HEK293 (cell line): ENCODE results near the gene CP.

Experiments
- ZBTB21 ChIP-seq: fragments of 450-650 bp; formaldehyde crosslinking; IDR thresholded peaks from 2 replicates; pipeline ENCODE4 v1.5.1; 2017; ENCODE audit warnings: missing biosample characterization, missing genetic modification characterization
- ZBTB7A ChIP-seq: fragments of 450-650 bp; formaldehyde crosslinking; IDR thresholded peaks from 2 replicates; pipeline ENCODE4 v1.5.1; 2016; ENCODE audit warnings: low read depth, missing biosample characterization, missing genetic modification characterization
- ZNF132 ChIP-seq: fragments of 450-650 bp; formaldehyde crosslinking; IDR thresholded peaks from 2 replicates; pipeline ENCODE4 v1.5.1; 2017; ENCODE audit warnings: missing biosample characterization, missing genetic modification characterization, borderline replicate concordance
- ZNF138 ChIP-seq: fragments of 450-650 bp; formaldehyde crosslinking; IDR thresholded peaks from 2 replicates; pipeline ENCODE4 v1.5.1; 2016; ENCODE audit warnings: missing biosample characterization, missing genetic modification characterization, borderline replicate concordance
- ZNF157 ChIP-seq: fragments of 450-650 bp; formaldehyde crosslinking; IDR thresholded peaks from 2 replicates; pipeline ENCODE4 v1.5.1; 2016; ENCODE audit warnings: missing biosample characterization, missing genetic modification characterization
- ZNF416 ChIP-seq: fragments of 450-650 bp; formaldehyde crosslinking; IDR thresholded peaks from 2 replicates; pipeline ENCODE4 v1.5.1; 2016; ENCODE audit warnings: missing biosample characterization, missing genetic modification characterization
- ZNF449 ChIP-seq: fragments of 450-650 bp; formaldehyde crosslinking; IDR thresholded peaks from 2 replicates; pipeline ENCODE4 v1.5.1; 2017; ENCODE audit warnings: missing biosample characterization, mild to moderate bottlenecking, missing genetic modification characterization, moderate library complexity
- ZNF561 ChIP-seq: fragments of 450-650 bp; IDR thresholded peaks from 2 replicates; pipeline ENCODE4 v1.5.1; 2018; ENCODE audit warnings: missing biosample characterization, missing genetic modification characterization, borderline replicate concordance
- ZNF660 ChIP-seq: fragments of 450-650 bp; IDR thresholded peaks from 2 replicates; pipeline ENCODE4 v1.5.1; 2018; ENCODE audit warnings: missing biosample characterization, mild to moderate bottlenecking, missing genetic modification characterization
- TF ChIP-seq, protein P1 (sequence below): fragments of 450-650 bp; formaldehyde crosslinking; IDR thresholded peaks from 2 replicates; pipeline ENCODE4 v1.5.1; 2016; ENCODE audit warnings: missing biosample characterization, missing genetic modification characterization
- TF ChIP-seq, protein P2 (sequence below): fragments of 450-650 bp; formaldehyde crosslinking; IDR thresholded peaks from 2 replicates; pipeline ENCODE4 v1.5.1; 2016; ENCODE audit warnings: missing biosample characterization, missing genetic modification characterization
- TF ChIP-seq, protein P3 (sequence below): IDR thresholded peaks from 2 replicates; pipeline ENCODE4 v1.6.1; 2011; ENCODE audit warnings: mild to moderate bottlenecking, low read depth, low read length, borderline replicate concordance
- TF ChIP-seq, protein P4 (sequence below): fragments of 450-650 bp; formaldehyde crosslinking; IDR thresholded peaks from 2 replicates; pipeline ENCODE4 v1.5.1; 2016; ENCODE audit warnings: missing biosample characterization, missing genetic modification characterization

GRCh38 chr3:149234671-149235245, 13.1 kb upstream of the CP start:
- TF ChIP-seq, protein P1, sequence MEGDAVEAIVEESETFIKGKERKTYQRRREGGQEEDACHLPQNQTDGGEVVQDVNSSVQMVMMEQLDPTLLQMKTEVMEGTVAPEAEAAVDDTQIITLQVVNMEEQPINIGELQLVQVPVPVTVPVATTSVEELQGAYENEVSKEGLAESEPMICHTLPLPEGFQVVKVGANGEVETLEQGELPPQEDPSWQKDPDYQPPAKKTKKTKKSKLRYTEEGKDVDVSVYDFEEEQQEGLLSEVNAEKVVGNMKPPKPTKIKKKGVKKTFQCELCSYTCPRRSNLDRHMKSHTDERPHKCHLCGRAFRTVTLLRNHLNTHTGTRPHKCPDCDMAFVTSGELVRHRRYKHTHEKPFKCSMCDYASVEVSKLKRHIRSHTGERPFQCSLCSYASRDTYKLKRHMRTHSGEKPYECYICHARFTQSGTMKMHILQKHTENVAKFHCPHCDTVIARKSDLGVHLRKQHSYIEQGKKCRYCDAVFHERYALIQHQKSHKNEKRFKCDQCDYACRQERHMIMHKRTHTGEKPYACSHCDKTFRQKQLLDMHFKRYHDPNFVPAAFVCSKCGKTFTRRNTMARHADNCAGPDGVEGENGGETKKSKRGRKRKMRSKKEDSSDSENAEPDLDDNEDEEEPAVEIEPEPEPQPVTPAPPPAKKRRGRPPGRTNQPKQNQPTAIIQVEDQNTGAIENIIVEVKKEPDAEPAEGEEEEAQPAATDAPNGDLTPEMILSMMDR (tag by site-specific recombination), result no peak
- TF ChIP-seq, protein P2, sequence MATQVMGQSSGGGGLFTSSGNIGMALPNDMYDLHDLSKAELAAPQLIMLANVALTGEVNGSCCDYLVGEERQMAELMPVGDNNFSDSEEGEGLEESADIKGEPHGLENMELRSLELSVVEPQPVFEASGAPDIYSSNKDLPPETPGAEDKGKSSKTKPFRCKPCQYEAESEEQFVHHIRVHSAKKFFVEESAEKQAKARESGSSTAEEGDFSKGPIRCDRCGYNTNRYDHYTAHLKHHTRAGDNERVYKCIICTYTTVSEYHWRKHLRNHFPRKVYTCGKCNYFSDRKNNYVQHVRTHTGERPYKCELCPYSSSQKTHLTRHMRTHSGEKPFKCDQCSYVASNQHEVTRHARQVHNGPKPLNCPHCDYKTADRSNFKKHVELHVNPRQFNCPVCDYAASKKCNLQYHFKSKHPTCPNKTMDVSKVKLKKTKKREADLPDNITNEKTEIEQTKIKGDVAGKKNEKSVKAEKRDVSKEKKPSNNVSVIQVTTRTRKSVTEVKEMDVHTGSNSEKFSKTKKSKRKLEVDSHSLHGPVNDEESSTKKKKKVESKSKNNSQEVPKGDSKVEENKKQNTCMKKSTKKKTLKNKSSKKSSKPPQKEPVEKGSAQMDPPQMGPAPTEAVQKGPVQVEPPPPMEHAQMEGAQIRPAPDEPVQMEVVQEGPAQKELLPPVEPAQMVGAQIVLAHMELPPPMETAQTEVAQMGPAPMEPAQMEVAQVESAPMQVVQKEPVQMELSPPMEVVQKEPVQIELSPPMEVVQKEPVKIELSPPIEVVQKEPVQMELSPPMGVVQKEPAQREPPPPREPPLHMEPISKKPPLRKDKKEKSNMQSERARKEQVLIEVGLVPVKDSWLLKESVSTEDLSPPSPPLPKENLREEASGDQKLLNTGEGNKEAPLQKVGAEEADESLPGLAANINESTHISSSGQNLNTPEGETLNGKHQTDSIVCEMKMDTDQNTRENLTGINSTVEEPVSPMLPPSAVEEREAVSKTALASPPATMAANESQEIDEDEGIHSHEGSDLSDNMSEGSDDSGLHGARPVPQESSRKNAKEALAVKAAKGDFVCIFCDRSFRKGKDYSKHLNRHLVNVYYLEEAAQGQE, result no peak
- TF ChIP-seq, protein P3, sequence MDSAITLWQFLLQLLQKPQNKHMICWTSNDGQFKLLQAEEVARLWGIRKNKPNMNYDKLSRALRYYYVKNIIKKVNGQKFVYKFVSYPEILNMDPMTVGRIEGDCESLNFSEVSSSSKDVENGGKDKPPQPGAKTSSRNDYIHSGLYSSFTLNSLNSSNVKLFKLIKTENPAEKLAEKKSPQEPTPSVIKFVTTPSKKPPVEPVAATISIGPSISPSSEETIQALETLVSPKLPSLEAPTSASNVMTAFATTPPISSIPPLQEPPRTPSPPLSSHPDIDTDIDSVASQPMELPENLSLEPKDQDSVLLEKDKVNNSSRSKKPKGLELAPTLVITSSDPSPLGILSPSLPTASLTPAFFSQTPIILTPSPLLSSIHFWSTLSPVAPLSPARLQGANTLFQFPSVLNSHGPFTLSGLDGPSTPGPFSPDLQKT, result no peak
- TF ChIP-seq ZNF561 (tag by site-specific recombination) (no peak), ZNF449 (tag by site-specific recombination) (no peak), ZNF138 (no peak), ZBTB7A (tag by site-specific recombination) (no peak), ZBTB21 (tag by site-specific recombination) (no peak), ZNF416 (tag by site-specific recombination) (no peak), ZNF660 (no peak), ZNF157 (tag by site-specific recombination) (no peak), ZNF132 (tag by site-specific recombination) (no peak)
- TF ChIP-seq, protein P4, sequence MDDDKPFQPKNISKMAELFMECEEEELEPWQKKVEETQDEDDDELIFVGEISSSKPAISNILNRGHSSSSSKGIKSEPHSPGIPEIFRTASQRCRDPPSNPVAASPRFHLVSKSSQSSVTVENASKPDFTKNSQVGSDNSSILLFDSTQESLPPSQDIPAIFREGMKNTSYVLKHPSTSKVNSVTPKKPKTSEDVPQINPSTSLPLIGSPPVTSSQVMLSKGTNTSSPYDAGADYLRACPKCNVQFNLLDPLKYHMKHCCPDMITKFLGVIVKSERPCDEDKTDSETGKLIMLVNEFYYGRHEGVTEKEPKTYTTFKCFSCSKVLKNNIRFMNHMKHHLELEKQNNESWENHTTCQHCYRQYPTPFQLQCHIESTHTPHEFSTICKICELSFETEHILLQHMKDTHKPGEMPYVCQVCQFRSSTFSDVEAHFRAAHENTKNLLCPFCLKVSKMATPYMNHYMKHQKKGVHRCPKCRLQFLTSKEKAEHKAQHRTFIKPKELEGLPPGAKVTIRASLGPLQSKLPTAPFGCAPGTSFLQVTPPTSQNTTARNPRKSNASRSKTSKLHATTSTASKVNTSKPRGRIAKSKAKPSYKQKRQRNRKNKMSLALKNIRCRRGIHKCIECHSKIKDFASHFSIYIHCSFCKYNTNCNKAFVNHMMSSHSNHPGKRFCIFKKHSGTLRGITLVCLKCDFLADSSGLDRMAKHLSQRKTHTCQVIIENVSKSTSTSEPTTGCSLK, result no peak
